ENCODE results near the gene PSMD9.
A peak's percentile ranks its signal among the peaks of the same experiment; 100 is the strongest.
"Not testable (repeated sequence)": the region's sequence is repeated elsewhere in the genome, so short reads cannot be mapped to it uniquely, and the experiment has no call there.

PSMD9 gene

DNA sequence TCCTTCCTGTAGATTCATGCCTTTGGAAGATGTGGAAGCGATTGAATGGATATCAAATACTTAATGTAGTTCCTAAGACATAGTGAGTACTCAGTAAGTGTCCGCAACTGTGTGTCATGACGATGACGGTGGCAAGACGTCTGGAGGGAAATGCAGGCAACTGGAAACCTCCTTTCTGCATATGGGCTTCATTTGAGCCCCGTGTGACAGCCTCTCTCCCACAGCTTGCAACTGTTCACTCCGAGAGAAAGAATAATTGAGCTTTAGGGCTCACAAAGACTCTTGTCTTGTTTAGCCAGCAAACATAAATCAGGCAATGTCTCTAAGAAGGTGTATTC, 36.7 kb downstream of the PSMD9 start:
- DNase-seq = no peak

DNA sequence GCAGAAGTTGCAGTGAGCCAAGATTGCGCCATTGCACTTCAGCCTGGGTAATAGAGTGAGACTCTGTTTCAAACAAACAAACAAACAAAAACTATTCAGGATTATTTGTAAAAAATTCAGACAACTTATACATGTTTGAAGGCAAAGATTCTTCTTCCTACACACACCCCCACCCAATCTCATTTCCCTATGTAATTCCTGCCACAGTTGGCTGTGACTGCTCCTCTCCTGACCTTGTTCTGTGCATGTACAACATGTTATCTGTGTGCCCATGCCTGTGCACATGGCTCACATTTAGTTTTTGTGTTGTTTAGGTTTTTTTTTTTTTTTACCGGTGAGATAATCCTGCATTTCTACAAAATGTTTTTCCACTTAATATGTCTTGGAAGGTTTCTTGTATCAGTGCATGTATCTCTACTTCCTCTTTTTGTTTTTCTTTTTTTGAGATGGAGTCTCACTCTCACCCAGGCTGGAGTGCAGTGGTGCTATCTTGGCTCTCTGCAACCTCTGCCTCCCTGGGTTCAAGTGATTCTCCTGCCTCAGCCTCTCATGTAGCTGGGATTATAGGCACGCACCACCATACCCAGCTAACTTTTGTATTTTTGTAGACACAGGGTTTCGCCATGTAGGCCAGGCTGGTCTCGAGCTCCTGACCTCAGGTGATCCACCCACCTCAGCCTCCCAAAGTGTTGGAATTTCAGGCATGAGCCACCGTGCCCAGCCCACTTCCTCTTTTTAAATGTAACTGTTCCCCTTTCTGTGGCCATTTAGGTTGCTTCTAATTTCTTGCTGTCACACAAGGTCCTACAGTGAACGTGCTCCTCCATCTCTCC, 38.5 kb downstream of the PSMD9 start:
- DNase-seq = peak; percentile 72 to 82 (median 76)

DNA sequence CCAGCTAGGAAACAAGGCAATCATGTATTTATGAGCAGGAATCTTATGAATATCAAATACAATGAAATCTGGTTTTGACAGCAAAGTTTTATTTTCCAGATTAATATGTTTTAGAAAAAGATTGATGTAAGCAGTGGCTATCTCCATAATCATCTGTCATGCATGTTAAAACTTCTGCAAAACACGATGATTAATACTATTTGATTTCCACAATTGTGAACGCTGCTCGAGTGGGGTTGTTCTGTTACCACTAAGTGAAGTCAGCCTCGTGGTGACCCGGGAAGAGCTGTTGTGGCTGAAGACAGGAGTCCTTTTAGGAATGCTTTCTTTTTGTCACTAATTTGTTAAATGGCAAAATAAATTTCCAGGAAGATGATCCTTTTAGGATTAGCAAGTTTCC, 39.2 kb downstream of the PSMD9 start:
- peak; percentile 30 to 67 (median 58) for DNase-seq

DNA sequence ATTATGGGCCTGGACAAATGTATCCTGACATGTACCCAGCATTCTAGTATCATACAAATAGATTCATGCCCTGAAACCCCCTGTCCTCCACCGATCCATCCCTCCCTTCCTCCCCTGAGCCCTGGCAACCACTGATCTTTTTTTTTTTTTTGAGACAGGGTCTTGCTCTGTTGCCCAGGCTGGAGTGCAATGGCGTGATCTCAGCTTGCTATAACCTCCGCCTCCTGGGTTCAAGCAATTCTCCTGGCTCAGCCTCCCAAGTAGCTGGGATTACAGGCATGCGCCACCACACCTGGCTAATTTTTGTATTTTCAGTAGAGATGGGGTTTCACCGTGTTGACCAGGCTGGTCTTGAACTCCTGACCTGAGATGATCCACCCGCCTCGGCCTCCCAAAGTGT, 41.0 kb downstream of the PSMD9 start:
- DNase-seq = not testable (repeated sequence)

DNA sequence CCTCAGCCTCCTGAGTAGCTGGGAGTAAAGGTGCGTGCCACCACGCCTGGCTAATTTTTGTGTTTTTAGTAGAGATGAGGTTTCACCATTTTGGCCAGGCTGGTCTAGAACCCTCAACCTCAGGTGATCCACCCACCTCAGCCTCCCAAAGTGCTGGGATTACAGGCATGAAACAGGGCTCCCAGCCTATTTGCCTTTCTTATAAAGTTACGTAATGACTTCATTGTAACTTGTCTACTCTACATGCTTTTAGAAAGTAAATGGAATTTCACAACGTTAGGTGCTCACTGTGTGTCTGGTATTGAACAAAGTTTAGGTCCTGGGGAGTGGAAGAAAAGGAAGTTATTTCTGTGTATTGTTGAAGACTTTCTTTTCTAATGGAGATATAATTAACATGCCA, 42.3 kb downstream of the PSMD9 start:
- no peak for DNase-seq

DNA sequence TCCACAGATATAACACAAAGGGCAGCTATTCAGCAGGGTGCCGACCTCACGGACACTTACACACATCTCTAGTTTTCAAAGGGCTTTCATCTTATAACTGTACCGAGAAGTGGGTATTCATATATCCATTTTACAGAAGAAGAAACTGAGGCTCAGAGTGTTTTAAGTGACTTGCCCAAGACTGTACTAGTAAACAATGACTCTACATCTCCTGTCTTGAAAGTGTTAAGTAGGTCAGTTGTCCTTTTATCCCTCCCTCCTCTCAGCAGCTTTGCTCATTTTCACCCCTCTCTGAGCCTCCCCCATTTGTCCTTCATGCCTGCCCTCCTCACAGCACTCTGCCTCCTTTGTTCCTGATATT, 43.6 kb downstream of the PSMD9 start:
- DNase-seq = no peak

DNA sequence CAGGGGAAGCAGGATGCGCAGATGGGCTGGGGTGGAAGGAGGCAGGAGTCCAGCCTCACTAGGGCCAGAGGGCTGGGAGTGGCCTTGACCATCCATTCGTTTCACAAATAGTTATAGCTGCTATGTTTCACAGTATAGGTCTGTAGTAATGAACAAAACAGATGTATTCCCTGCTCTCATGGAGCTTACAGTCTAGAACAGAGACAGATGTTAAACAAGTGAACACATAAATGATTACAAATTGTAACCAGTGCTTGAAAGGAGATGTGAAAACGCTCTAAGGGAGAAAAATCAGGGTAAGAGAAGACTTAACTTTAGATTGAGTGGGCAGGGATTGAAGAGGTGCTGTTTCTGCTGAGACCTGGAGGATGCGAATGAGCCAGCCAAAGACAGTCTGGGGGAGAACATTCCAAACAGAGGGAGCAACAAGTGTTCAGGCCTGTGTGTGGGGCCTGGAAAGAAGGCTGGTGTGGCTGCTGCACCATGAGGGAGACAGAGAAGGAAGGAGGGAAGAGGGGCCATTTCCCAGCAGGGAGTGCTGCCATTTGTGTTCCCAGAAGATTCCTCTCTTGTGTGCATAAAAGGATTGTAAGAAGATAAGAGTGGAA, 44.4 kb downstream of the PSMD9 start:
- DNase-seq = no peak

DNA sequence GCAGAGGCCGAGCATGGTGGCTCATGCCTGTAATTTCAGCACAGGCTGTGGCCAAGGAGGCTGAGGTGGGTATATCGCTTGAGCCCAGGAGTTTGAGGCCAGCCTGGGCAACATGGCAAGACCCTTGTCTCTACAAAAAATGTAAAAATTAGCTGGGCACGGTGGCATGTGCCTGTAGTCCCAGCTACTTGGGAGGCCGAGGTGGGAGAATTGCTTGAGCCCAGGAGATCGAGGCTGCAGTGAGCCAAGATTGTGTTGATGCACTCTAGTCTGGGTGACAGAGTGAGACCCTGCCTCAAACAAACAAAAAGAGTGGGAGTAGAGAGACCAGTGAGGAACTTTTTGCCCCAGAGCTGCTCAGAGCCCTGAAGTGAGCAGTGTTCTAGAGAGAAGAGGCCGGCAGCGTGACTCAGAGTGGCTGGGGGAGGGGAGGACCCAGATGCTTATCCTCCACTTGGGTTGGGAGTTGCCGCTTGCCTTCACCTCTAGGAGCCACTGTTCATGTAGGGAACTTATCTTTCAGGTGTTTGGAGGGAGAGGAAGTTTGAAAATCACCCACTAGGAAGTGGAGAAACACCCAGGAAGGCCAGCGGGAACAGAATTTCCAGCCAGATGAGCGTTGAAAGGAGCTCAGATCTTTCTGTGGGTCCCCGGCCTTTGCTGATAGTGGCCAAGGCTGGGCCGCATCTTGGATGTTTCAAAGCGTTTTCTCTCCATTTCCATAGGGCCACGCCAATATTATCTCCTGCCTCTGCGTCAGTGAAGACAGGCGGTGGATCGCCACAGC, 45.1 kb downstream of the PSMD9 start:
- no peak for DNase-seq

DNA sequence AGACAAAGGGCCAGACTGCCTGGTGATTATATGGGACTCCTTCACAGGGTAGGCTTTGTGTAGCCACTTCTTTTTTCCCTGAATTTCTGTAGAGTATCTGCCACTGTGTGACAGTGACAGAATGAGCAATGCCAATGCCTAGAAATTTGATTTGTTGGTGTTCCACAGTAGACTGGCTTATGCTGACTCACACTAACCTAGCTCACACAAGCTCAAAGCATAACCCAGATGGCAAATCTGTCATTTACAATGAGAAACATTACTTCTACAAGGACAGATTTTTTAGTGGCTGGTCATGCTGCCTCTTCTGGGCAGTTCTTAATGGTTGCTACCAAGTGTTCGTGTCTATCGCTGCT, 45.7 kb downstream of the PSMD9 start:
- DNase-seq = no peak

DNA sequence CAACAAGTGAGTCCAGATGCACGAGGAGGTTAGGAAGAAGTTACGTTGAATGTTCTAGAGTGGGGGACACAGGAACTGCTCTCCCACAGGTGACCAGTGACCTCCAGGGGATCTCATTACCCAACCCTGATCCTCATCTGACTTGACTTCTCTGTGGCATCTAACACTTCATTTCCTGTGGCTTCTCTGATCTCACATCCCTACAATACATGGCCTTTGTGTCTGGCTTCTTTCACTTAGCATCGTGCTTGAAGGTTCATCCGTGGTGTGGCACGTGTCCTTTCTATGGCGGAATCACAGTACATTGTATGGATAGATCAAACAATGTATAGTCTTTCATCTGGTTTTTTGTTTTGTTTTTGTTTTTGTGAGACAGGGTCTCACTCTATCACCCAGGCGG, 49.1 kb downstream of the PSMD9 start:
- DNase-seq = no peak

DNA sequence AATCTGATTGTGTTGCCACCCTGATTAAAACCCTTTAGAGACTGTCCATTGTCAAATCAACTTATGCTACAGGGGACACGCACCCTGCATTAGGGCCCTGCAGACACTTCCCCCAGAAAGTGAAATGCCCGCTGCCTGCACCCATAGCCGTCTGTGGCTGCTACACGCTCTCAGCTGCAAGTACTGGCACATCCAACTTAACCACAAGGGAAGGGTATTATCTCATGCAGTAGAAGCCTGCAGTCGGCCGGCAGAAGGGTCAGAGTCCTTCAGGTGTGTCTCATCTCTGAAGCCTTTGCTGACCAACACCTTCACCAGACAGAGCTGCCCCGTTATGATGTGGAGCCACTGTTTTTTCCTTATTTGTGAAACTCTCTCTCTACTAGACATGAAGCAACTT, 50.6 kb downstream of the PSMD9 start:
- DNase-seq = peak in 2 of 4 experiments; percentile 45 to 49

DNA sequence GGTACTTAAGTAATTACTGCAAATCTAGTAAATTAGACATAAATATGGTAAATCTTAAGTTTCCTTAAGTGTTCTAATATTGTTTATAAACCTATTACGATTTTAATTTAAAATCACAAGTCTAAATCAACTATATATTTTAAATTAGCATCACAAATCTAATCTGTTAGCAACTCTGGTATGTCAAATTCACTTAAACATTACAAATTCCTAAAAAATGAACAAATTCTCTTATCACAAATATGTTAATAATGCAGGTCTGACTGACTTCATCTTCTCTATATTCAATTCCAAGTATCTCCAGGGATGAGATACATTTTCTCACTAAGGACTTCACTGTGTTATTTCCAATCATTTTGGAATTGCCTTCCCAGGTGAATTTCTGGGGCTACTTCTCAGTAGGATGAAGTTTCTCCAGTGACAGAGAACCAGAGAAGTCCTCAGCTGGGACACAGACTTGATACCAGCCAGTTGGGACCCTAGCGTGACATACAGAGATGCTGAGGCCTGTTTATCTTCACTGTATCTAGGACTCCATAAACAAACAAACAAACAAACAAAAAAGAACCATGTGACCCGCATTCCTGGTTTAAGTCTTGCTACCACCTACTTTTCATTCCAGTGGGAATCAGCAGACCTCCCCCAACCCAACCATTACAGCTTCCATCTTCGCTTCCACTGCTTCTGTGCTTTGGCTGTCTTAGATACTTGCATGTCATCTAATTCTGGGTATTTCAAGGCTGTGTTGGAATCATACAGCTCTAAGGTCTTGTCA, 51.6 kb downstream of the PSMD9 start:
- no peak for DNase-seq

DNA sequence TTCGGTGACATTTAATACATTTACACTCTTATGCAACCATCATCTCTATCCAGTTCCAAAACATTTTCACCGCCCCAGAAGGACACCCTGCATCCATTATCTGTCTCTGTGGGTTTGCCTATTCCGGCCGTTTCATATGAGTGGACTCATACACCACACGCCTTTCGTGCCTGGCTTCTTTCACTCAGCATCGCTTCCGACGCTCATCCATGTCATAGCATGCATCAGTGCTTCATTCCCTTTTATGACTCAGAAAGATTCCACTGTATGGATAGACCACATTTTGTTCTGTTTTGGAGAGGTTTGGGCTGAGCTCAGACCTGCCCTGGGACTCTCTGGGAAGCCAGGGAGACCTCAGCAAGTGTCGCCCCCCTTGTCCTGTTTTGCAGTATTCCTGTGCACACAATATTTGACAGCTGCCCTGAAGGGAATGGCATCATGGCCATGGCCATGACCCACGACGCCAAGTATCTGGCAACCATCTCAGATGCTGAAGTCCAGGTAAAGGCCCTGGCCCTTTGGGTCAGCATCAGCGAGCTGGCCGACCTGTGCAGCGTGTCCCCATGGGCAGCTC, 53.6 kb downstream of the PSMD9 start:
- no peak for DNase-seq

DNA sequence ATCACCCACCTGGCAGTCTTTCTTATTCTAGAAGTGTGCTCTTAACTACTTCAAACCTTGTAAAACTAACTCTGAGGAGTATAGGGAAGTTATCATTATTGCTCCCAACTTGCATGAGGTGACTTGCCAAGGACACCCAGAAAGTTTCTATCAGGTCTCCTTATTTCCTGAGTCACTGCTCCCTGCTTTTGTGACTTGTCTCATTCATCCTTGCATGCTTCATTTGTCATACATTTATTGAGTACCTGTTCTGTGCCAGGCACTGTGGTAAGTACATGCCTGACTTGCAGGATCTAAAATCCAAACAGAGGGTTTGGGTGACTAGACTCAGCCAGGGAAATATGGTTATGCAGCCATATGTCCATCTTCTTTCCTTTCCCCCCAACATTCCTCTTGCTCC, 55.3 kb downstream of the PSMD9 start:
- DNase-seq = no peak

DNA sequence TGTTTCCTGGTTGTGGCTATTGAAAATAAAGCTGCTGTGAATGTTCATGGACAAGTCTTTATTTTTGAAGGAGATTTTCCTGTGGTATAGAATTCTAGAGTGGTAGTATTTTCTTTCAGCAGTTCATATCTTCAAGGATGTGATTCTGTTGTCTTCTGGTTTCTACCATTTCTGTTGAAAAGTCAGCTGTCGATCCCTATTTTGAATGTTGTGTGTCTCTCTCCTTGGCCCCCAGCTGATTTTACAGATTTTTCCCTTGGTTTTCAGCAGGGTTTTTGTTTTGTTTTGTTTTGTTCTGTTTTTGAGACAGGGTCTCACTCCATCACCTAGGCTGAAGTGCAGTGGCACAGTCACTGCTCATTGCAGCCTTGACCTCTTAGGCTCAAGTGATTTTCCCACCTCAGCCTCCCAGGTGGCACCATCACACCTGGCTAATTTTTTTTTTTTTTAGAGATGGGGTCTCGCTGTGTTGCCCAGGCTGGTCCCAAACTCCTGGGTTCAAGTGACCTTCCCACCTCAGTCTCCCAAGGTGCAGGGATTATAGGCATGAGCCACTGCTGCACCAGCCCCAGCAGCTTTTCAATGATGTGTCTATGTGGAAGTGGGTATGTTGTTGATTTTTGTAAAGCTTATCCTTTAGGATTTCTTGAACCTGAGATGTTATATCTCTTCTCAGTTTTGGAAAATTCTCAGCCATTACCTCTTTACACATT, 57.9 kb downstream of the PSMD9 start:
- no peak for DNase-seq

DNA sequence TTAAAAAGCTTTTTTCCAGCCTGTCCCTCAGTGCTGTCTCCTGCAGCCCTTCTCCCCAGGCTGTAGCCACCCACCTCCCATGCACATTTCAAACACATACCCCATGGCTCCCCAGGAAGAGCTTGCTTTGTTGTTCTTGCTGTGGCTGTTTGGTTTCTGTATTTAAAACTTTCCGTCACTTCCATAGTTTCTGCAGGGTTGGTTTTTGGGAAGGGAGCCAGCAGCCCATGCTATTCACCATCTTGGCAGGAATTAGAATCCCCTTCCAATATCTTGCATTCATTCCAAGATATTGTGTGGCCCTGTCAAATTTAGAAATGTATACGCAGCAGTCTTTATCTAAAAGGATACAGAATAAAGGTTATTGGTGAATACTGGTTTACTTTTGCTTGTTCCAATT, 59.4 kb downstream of the PSMD9 start:
- no peak for DNase-seq

DNA sequence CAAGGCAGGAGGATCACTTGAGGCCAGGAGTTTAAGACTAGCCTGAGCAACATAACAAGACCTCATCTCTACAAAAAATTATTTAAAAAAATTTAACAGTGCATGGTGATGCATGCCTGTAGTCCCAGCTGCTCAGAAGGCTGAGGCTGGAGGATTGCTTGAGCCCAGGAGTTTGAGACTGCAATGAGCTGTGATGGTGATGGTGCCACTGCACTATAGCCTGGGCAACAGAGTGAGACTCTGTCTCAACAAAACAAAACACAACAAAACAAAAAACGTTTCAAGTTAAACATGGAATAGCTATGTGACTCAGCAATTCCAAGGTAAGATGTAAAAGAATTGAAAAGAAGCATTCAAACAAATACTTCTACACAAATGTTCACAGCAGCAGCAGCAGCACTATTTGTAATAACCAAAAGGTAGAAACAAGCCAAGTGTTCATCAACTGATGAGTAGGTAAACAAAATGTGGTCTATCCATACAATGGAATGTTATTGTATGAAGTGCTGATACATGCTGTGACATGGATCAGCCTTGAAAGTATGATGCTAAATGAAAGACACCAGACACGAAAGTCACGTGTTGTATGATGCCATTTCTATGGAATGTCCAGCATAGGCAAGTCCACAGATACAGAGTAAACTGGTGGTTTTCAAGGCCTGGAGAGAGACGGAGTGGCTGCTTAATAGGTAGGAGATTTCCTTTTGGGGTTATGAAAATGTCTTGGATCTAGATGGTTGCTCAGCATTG, 61.2 kb downstream of the PSMD9 start:
- DNase-seq = no peak

DNA sequence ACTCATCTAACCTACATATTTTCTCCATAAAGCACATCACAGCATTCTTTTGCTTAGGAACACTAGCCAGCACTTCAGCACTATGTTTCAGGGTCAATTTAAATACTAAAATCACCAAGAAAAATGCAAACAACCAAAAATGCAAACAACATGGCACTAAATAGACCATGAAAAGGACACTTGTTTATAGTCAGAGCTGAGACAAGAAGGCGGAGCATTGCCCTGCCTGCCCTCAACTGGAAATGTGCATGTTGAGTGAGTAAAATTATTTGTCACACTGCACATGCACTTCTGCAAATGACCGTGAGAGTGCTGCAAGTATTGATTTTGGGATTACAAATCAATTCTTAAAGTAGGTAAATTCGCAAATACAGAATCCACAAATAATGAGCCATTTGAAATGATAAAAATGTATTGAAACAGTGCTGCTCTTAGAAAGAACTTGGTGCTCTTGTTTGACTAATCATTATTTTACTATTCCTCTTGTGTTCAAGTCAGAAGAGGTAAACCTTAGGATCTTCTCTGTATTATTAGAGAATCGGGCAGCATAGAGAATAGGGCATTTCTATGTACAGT, 64.6 kb downstream of the PSMD9 start:
- DNase-seq = no peak

DNA sequence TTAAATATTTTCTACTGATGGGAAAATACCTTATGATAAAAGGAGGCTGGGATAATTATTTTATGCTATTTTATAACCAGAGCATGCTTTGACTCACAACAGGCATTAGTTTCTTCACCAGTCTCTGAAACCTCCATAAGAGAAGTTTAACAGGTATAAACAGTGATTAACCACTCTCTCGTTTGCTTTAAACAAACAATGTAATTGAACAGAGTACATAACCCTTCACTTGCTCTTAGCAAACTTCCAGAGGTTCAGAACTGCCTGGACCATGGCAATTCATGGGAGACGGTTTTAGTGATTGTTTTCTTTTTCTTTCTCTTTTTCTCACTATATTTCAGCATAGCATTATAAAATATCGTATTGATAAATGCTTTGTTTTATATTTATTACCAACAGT, 65.1 kb downstream of the PSMD9 start:
- DNase-seq = no peak

DNA sequence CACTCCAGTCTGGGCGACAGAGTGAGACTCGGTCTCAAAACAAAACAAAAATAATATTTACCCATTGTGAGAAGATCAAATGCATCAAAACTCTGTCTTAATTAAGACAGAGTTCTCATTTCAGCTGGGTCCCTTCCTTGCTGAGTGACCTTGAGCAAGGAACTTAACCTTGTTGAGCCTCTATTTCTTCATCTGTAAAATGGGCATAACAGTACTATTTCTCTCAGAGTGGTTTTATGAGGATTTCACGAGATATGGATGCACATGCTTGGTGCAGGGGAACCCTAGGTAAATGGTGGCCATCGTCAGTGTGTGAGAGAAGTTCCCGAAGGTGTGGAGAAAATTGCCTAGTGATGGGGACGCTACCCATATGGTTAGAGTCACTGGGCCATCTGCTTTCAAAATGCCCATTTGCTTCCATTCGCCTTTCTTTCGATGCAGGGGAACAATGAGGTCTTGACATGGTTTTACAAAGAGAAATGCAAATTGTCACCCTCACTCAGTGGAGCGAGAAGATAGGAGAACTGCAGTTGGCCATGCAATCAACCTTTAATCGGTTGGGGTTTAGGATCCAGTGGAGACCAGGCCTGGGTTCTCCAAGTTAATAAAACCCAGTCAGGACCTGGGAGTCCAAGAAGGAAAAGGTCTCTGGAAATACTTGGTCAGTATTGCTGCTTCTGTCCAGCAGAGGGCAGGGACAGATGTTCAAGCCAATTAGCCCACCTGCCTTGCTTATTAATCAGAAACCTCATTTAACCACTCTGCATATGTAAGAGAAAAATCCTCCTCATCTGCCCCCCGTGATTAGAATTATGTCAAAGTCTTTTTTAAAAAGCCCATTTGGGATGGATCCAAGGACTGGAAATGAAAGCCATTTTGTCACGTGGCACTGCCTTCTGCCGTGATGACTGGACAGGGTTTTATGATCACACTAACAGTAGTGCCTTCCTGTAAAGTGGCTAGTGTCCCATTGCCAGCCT, 67.0 kb downstream of the PSMD9 start:
- DNase-seq = peak; percentile 17 to 41 (median 38)
